ENCODE results near the gene NHS. TPM values are rescaled to one million over a fixed set of nuclear protein-coding genes. Genes with fewer than 3 reads are reported as not detected.

The NHS gene
- total and polyA plus RNA-seq, 2 of the 13 experiments (the other 11 are each of a cell fraction or from before 2014, with no cell fraction given): 0.02 TPM; not detected in 1

DNA sequence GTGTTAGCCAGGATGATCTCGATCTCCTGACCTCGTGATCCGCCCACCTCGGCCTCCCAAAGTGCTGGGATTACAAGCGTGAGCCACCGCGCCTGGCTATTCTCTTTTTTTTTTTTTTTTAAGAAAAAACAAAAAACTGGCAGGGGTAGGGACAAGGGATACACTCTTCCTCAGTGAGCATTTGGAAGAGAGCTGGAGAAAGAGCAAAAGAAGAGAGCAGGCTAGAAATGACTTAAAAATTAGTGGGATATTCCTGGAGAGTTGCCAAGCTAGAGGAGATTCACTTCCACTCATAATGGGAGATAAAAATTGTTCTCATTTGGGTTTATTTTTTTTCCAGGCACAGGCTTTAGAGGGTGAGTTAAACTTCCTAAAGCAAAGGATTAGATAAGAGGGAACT, 222.3 kb downstream of the NHS start:
- WGBS (ENCODE audit: low lambda C conversion rate): 85% methylated on average over 7 of the region's 7 CpGs
- H3K9me3 ChIP-seq (ENCODE audit: low read length): no peaks in the 10 kb centered on the region
- in situ Hi-C loops (cut with HindIII; ENCODE audit: extremely low pct_ligation_motif_present, low pct_unique_long_range_greater_than_20kb): no loop called here
- DNase-seq (ENCODE audit: low spot score) (no peak), ATAC-seq (no peak), FAIRE-seq (no peak)
- H3K36me3 ChIP-seq (replicated peaks in 1 of 2; ENCODE audit: control insufficient read depth in 1 of 2, insufficient read depth in 2 of 2, low read length in 2 of 2): no peaks in the 10 kb centered on the region
- no peak overlapping the region for H3K9ac ChIP-seq (ENCODE audit: insufficient read depth, low read depth, low read length)
- no peak overlapping the region for H3K4me2 ChIP-seq (ENCODE audit: low read depth, low read length)
- no peaks in the 10 kb centered on the region for H4K20me1 ChIP-seq (ENCODE audit: insufficient read depth, low read length)
- peaks cover 12% of the 10 kb centered on the region; the same call in 1 of the 2 replicates for H3K4me1 ChIP-seq (ENCODE audit: insufficient read depth, low read length)
- BruUV-seq (replicated peaks): no TSS peak
- ChIA-PET CTCF (ENCODE audit: low intra/inter-chr PET ratio, low total read pairs) (no interaction called here), POLR2A (no interaction called here)
- no peak overlapping the region for H3K4me3 ChIP-seq (replicated peaks in 1 of 3; ENCODE audit: insufficient read depth in 1 of 3, low read depth in 2 of 3, low read length in 3 of 3)
- no peak overlapping the region for H3K27ac ChIP-seq (ENCODE audit: extremely low read length, insufficient read depth, low read length)
- no peaks in the 10 kb centered on the region for H3K27me3 ChIP-seq (ENCODE audit: control insufficient read depth in 1 of 2, insufficient read depth in 2 of 2, low read length in 2 of 2)
- H3K79me2 ChIP-seq (ENCODE audit: insufficient read depth, low read length): no peaks in the 10 kb centered on the region
- no peak overlapping the region for H2AFZ ChIP-seq (ENCODE audit: low read length)
- intact Hi-C loops (cut with micrococcal nuclease; ENCODE audit: unreplicated experiment): no loop called here
- TF ChIP-seq, protein P1, sequence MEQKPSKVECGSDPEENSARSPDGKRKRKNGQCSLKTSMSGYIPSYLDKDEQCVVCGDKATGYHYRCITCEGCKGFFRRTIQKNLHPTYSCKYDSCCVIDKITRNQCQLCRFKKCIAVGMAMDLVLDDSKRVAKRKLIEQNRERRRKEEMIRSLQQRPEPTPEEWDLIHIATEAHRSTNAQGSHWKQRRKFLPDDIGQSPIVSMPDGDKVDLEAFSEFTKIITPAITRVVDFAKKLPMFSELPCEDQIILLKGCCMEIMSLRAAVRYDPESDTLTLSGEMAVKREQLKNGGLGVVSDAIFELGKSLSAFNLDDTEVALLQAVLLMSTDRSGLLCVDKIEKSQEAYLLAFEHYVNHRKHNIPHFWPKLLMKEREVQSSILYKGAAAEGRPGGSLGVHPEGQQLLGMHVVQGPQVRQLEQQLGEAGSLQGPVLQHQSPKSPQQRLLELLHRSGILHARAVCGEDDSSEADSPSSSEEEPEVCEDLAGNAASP (CRISPR knock-in tag; IDR thresholded peaks at IDR 0.05; ENCODE audit: borderline replicate concordance): no peak
- no peak for TF ChIP-seq NFKB2 (CRISPR knock-in tag; IDR thresholded peaks at IDR 0.05; ENCODE audit: borderline replicate concordance)
- TF ChIP-seq, protein P2, sequence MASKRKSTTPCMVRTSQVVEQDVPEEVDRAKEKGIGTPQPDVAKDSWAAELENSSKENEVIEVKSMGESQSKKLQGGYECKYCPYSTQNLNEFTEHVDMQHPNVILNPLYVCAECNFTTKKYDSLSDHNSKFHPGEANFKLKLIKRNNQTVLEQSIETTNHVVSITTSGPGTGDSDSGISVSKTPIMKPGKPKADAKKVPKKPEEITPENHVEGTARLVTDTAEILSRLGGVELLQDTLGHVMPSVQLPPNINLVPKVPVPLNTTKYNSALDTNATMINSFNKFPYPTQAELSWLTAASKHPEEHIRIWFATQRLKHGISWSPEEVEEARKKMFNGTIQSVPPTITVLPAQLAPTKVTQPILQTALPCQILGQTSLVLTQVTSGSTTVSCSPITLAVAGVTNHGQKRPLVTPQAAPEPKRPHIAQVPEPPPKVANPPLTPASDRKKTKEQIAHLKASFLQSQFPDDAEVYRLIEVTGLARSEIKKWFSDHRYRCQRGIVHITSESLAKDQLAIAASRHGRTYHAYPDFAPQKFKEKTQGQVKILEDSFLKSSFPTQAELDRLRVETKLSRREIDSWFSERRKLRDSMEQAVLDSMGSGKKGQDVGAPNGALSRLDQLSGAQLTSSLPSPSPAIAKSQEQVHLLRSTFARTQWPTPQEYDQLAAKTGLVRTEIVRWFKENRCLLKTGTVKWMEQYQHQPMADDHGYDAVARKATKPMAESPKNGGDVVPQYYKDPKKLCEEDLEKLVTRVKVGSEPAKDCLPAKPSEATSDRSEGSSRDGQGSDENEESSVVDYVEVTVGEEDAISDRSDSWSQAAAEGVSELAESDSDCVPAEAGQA (IDR thresholded peaks at IDR 0.05; ENCODE audit: low read depth): no peak
- TF ChIP-seq, protein P2 (CRISPR knock-in tag; IDR thresholded peaks at IDR 0.05; ENCODE audit: borderline replicate concordance): no peak
- no peak for TF ChIP-seq ZNF432 (CRISPR knock-in tag; IDR thresholded peaks at IDR 0.05; ENCODE audit: borderline replicate concordance)
- TF ChIP-seq, protein P3, sequence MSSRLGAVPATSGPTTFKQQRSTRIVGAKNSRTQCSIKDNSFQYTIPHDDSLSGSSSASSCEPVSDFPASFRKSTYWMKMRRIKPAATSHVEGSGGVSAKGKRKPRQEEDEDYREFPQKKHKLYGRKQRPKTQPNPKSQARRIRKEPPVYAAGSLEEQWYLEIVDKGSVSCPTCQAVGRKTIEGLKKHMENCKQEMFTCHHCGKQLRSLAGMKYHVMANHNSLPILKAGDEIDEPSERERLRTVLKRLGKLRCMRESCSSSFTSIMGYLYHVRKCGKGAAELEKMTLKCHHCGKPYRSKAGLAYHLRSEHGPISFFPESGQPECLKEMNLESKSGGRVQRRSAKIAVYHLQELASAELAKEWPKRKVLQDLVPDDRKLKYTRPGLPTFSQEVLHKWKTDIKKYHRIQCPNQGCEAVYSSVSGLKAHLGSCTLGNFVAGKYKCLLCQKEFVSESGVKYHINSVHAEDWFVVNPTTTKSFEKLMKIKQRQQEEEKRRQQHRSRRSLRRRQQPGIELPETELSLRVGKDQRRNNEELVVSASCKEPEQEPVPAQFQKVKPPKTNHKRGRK (CRISPR knock-in tag; IDR thresholded peaks at IDR 0.05): no peak
- TF ChIP-seq, protein P4, sequence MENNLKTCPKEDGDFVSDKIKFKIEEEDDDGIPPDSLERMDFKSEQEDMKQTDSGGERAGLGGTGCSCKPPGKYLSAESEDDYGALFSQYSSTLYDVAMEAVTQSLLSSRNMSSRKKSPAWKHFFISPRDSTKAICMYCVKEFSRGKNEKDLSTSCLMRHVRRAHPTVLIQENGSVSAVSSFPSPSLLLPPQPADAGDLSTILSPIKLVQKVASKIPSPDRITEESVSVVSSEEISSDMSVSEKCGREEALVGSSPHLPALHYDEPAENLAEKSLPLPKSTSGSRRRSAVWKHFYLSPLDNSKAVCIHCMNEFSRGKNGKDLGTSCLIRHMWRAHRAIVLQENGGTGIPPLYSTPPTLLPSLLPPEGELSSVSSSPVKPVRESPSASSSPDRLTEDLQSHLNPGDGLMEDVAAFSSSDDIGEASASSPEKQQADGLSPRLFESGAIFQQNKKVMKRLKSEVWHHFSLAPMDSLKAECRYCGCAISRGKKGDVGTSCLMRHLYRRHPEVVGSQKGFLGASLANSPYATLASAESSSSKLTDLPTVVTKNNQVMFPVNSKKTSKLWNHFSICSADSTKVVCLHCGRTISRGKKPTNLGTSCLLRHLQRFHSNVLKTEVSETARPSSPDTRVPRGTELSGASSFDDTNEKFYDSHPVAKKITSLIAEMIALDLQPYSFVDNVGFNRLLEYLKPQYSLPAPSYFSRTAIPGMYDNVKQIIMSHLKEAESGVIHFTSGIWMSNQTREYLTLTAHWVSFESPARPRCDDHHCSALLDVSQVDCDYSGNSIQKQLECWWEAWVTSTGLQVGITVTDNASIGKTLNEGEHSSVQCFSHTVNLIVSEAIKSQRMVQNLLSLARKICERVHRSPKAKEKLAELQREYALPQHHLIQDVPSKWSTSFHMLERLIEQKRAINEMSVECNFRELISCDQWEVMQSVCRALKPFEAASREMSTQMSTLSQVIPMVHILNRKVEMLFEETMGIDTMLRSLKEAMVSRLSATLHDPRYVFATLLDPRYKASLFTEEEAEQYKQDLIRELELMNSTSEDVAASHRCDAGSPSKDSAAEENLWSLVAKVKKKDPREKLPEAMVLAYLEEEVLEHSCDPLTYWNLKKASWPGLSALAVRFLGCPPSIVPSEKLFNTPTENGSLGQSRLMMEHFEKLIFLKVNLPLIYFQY (CRISPR knock-in tag; IDR thresholded peaks at IDR 0.05; ENCODE audit: borderline replicate concordance): no peak
- no peak for TF ChIP-seq FOXA3 (CRISPR knock-in tag; IDR thresholded peaks at IDR 0.05)
- no peak for TF ChIP-seq AHR (CRISPR knock-in tag; IDR thresholded peaks at IDR 0.05)
- TF ChIP-seq ZNF317 (CRISPR knock-in tag; IDR thresholded peaks at IDR 0.05): no peak
